HG03432 (cell line): ENCODE results near the gene ASTL.

ENCODE experiments used
- ATAC-seq: cut with Tn5 transposase; IDR thresholded peaks from one replicate; pipeline ENCODE4 v1.9.1; 2021; ENCODE audit warnings: mild to moderate bottlenecking, moderate library complexity; ENCODE audit not compliant: unreplicated experiment

ASTL gene

DNA sequence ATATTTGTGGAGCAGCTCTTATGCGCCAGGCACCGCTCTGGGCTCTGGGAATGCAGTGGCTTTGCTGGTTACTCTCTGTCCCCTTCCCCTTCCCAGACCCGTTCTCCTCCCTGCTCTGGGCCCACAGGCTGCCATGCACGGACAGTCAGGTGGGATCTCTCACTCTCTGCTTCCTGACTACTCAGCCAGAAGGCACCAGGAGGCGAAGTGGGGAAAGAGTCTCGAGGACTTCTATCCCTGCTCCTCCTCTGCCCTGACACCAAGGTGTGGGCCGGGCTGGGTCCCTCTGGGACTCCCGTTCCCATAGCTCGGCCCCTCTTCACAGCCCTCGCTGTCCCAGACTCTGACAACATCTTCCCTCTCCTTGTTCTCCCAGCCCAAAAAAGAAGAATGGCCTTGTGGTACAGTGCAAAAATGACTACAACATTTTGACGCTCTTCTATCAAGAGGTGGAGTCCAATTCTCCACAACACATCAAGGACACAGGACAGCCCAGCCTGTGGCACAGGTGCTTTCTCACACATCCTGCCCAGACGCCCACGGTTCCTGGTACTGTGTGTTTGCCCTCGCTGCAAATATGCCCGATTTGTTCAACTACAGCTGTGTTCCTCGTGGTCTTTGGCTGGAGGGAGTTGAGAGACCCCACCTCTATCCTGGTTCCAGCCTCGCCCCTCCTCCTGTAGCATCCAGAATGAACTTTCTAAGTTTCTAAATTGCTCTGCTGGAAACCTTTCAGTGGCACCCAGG, 21.0 kb upstream of the ASTL start:
- no peak for ATAC-seq

- ATAC-seq, result no peak
Observed at GRCh38 chr2:96158554-96158940, 20.2 kb upstream of the ASTL start.

- peak; percentile 70 for ATAC-seq
Observed at GRCh38 chr2:96157649-96158553, 19.6 kb upstream of the ASTL start.

DNA sequence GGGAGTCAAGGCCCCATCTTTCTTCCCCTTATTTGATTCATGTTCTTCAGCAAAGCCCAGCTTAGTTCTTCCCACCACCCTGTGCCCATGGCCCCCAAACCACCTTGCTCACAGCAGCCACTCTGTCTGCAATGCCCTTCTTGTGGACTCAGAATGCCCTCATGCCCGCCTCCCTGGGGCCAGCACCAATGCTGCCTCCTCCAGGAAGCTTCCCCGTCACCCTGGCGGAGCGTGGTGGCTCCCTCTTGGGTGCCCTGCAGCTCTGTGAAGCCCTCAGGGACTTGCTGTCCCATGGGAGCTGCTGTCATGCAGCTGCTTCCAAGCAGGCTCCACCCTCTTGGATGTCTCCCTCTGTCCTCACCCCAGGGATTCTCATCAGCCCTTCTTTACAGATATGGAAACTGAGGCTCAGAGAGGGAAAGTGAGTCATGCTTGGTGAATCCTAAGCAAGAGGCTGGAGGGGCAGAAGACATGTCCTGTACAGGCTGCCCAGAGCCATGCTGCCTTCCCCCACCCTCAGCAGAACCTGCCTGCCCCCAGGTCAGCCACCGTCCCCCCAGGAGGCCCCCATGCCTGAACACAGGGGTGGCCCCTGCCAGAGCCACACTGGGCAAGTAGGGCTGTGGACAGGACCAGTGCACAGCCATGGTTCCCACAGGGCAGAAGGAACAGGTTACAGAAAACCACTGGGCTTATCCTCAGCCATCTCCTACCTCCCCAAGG, 18.8 kb upstream of the ASTL start:
- ATAC-seq, result peak; percentile 56

DNA sequence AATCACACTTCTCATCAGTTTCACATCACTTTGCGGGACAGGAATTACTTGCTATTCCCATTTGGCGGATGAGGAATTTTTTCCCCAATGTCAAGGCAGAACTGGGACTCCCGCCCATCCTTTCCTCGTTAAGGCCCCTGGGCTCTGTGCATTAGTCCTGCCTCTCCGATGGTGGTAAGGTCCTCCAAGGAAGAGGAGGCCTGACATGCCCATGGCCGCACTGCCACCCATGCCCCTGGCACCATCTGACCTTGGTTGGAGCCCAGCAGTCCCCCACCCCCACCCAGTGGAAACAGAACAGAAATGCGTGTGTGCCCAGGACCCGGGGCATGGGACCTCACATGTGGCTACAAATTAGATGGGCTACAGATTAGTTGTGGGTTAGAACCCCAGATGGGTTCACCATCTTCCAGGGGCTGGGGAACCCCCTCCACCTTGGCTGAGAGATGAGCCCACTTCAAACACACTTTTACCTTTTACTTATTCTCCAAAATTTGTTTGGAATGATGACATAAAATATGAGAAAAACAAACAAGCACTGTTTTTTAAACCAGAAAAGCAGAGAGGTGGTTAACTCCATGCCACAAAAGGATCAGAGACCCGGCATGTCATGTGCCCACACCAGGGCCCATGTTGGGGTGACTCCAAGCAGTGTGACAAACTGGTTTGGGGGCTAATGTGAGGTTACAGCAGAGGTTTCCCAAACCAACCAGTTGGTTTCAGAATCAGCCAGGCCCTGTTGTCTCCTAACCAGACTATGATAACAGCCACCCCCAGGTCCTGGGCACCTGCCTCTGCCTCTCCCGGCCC, 17.9 kb upstream of the ASTL start:
- no peak for ATAC-seq

DNA sequence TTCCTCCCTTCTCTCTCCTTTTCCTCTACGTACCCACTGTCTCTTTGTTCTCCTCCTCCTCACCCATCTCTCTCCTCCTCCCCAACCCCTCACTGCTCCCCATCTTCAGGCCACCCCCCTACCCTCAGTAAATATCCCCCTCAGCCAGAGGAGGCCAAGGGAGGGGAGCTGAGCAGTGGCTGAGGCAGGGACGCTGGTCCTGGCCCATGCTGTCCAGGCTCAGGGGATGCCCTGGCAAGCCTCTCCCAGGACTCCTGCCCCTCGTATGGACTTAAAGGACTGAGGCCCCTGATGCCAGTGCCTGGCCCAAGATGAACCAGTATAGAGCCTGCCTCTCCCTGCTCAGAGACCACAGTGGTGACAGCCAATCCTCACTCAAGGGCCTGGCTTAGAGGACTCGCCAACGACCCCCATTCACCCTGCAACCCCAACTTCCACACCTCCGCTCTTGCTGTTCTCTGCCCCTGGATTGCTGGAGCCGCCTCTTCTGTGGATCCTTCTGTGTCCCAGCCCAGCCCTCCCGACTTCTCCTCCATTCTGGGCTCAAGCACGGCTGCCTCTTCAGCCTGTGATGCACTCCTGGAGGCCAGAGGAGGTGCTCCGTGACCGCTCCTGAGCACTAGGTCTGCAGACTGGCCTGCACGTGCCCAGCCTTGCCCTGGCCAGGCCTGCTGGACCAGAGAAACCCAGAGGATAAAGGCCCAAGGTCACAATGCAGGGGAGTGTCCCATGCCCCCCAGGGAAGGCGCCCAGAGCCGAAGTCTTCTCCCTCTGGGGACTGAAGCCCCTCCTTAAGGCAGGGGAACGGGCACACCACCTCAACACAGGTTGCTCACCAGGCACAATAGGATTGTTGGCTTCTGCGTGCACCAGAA, 16.4 kb upstream of the ASTL start:
- ATAC-seq, result no peak

DNA sequence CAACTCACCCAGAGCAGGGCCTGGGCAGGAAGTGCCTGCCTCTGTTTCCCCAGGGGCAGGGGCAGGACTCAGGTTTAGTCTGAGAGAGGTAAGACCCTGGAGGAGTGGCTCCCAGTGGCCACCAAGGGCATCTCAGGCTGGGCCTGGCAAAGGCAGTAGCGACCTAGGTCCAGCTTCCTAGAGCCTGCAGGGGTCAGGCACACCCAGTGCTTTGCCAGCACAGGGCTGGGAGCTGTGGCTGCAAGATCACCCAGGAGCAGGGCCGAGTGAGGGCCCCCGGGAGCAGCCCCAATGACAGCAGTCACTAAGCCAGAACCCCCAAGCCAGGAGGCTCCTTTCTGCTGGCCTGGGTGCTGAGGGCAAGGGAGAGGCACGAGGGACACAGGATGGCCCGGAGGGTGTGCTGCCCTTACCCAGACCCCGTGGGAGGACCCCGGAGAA, 15.7 kb upstream of the ASTL start:
- no peak for ATAC-seq

GRCh38 chr2:96153291-96153713, 15.0 kb upstream of the ASTL start:
- ATAC-seq, result no peak

DNA sequence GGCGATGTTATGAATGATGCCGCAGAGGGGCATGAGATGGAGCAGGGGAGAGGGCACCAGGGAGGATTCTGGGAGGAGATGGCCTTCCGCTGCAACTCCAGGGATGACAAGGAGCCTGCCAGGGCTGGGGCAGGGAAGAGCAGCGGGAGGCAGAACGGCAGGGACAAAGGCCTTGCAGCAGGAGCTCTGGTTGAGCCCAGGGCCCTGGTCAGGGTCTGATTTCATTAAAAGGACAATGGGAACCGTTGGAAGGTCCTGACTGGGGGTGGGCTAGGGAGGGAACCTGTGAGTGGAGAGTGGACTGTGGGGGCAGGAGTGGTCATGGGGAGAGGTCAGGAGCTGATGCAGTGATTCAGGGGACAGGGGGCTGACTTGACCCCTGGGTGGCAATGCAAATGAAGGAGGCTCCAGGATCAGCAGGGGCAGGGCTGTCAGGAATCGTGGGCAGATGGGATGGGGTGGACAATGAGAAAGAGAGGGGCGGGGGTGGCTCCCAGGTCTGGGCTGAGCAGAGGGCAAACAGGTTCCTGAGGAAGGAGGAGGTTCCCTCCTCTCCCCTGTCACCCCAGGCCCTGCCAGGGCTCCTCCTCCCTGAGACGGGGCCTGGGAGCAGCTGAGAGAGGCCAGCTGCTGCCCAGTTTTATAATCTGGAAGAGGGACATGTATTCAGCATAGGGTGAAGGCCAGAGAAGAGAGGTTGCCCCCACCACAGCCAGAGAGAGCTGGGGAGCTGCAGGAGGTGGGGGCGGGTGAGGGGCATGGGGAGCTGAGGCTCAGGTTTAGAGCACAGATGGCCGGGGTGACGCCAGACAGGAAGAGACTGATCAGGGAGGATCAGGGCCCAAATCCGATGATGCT, 14.2 kb upstream of the ASTL start:
- no peak for ATAC-seq

DNA sequence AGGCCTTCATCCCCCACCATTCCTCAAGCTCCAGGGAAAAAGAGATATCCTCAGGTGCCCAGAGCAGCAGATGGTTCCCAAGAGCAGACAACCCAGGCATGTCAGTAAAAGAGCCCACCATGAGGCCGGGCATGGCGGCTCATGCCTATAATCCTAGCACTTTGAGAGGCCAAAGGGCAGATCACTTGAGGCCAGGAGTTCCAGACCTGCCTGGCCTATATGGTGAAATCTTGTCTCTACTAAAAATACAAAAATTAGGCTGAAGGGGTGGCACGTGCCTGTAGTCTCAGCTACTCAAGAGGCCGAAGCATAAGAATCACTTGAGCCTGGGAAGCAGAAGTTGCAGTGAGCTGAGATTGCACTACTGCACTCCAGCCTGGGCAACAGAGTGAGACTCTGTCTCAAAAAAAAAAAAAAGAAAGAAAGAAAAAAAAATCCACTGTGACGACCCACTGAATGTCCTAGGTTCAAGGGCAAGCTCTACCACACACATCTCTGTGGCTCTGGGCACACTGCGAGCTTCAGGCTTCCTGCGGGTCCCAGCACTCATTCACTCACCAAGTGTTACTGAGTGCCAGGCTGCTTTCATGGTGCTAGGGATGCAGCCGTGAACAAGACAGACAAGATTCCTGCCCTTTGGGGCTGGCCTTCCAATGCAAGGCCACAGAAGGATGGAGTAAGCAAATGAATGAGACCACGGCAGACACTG, 13.4 kb upstream of the ASTL start:
- no peak for ATAC-seq

GRCh38 chr2:96150791-96151594, 12.7 kb upstream of the ASTL start:
- ATAC-seq, result no peak

DNA sequence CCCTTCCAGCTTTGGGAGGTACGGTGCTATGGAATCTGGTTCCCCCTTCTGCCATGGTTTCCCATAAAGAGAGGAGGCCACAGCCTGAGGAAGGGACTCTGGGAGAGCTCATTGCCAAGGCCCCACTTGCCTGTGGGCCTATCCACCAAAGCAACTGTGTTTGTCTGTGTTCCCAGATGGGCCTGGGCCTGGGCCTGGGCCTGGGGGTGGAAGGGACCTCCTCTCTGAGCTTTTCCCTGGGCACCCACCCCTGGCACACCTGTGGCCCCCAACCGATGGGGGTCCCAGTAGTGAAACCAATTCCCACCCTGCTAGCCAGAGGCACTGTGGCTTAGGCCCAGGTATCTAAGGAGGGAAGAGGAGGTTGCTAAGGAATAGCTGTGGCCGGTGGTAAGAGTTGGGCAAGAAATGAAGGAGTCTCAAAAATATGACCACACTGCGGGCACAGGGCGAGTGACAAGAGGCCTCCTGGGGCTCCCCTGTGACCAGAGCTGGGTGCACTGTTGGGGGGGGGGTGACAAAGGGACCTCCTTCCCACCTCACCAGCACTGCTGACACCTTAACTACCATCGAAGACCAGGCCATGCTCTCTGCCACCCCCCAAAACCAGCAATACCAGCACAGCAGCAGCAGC, 11.8 kb upstream of the ASTL start:
- no peak for ATAC-seq

DNA sequence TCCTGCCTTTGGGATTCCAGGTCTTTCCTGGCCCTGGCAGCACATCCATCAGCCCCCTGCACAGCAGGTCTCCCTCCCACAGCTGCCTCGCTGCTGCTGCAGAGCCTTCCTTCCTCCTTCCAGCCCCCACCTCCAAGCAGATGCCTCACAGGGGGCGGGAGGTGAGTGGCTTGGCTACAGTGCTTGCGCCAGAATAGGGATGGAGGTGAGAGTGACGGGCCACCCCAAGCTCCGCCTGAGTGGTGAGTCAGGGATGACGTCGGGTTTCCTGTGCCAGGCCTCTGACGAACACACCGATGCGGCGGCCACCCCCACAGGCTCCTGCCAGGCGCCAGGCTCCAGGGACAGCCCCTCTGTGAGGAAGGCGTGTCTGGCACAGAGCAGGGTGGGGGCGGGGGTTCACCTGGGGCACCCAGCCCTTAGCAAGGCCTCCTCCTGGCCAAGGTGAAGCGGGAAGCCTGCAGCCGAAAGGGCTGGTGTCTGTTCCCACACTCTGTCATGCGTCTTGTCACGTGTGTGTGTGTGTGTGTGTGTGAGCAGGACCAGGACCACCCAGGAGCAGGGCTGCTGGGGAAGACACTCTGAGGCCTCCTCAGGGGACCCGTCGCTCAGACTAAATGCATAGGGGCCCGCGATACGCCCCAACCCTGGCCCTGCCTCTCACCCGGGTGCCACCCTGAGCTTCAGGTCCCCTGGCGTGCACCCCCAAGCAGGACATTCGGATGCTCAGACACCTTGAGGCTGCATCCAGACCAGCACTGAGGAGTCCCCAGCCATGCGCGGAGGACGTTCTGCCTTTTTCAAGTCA, 10.3 kb upstream of the ASTL start:
- ATAC-seq, result peak; percentile 42

GRCh38 chr2:96147593-96148201, 9.4 kb upstream of the ASTL start:
- no peak for ATAC-seq

DNA sequence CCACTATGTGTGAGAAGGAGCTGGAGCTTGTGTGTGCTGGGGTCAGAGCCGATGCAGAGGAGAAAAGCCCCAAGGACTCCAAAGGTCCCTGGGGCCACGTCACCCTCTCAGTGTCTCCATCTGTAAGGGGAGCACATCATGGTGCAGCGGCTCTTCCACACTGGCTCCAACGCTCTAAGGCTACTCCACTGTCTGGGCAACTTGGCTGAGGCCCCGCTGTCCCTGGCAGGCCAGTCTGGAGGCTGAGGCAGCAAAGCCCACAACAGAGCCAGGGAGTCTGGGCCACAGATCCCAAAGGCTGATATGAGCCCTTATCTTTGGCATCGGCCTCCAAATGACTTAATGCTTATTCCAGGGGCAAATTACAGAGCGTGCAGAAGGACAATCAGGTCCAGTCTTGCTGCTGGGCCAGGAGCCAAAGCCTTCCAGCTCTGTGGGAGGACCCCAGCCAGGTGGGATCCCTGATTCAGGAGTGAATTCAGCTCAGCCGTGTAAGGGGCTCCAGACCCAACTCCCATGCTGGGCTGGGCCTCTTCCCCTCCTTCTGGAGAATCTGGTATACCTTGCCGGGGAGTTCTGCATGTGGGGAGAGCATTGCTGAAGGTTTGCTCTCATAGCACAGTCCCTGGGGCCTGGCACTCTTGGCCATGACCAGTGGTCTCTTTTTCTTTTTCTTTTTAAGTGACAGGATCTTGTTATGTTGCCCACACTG, 8.7 kb upstream of the ASTL start:
- ATAC-seq, result no peak
